Suprapubic skin (tissue), 4 donors: ENCODE data around the gene TM6SF1. TPM values are rescaled to one million over a fixed set of nuclear protein-coding genes. Genes with fewer than 3 reads are reported as not detected.
"Not testable (repeated sequence)": the region's sequence is repeated elsewhere in the genome, so short reads cannot be mapped to it uniquely, and the experiment has no call there.

ENCODE experiments used
- DNase-seq, 2 donors: peaks; one replicate each; pipeline ENCODE4 v3.0.0-alpha.2; 2019; ENCODE audit warnings: low spot score in 2 of 2
- H3K27ac ChIP-seq: fragments of 200-600 bp; sonication (generic); one replicate; pipeline ENCODE4 v1.5.1; 2019
- H3K27me3 ChIP-seq: fragments of 200-600 bp; sonication (generic); one replicate; pipeline ENCODE4 v1.5.1; 2019
- H3K36me3 ChIP-seq: fragments of 200-600 bp; sonication (generic); one replicate; pipeline ENCODE4 v1.5.1; 2019
- H3K4me1 ChIP-seq: fragments of 200-600 bp; sonication (generic); one replicate; pipeline ENCODE4 v1.5.1; 2019
- H3K4me3 ChIP-seq: fragments of 200-600 bp; sonication (generic); one replicate; pipeline ENCODE4 v1.5.1; 2019; ENCODE audit warnings: mild to moderate bottlenecking
- H3K9me3 ChIP-seq: fragments of 200-600 bp; sonication (generic); one replicate; pipeline ENCODE4 v1.5.1; 2019
- EP300 ChIP-seq: sonication (generic); formaldehyde crosslinking; IDR thresholded peaks from one replicate; pipeline ENCODE4 v1.6.1; 2017; ENCODE audit warnings: antibody characterized with exemption
- POLR2A ChIP-seq, 2 donors: fragments of 450-650 bp; IDR thresholded peaks; one replicate each; pipeline ENCODE4 v1.6.1; 2017; ENCODE audit warnings: antibody characterized with exemption in 2 of 2, mild to moderate bottlenecking in 2 of 2, moderate library complexity in 2 of 2
- POLR2AphosphoS5 ChIP-seq, 3 donors: sonication (generic); formaldehyde crosslinking; IDR thresholded peaks; one replicate each; pipeline ENCODE4 v1.6.1; 2017; ENCODE audit warnings: antibody characterized with exemption in 3 of 3
- WGBS: methylation state at CpG from one replicate; pipeline ENCODE4 v1.1.5; 2018; 5-methylcytosine and 5-hydroxymethylcytosine counted together
- total RNA-seq, 4 donors: library from RNA; depleted of rRNA; stranded (reverse); fragments of >200 nt; gene quantifications; one replicate each; pipeline ENCODE4 v1.1.0, GENCODE V29; 2016
- TF ChIP-seq, protein P1 (sequence below), 2 donors: fragments of 200-600 bp in 1 of 2; fragments of 450-650 bp in 1 of 2; sonication (generic) in 1 of 2; IDR thresholded peaks; one replicate each; pipeline ENCODE4 v1.5.1; 2016 to 2019; ENCODE audit warnings: antibody characterized with exemption in 2 of 2, mild to moderate bottlenecking in 1 of 2, moderate library complexity in 1 of 2

The TM6SF1 gene
- total RNA-seq, 4 donors from 2014 or later = 1.6 to 2.7 (median 2.3) TPM

DNA sequence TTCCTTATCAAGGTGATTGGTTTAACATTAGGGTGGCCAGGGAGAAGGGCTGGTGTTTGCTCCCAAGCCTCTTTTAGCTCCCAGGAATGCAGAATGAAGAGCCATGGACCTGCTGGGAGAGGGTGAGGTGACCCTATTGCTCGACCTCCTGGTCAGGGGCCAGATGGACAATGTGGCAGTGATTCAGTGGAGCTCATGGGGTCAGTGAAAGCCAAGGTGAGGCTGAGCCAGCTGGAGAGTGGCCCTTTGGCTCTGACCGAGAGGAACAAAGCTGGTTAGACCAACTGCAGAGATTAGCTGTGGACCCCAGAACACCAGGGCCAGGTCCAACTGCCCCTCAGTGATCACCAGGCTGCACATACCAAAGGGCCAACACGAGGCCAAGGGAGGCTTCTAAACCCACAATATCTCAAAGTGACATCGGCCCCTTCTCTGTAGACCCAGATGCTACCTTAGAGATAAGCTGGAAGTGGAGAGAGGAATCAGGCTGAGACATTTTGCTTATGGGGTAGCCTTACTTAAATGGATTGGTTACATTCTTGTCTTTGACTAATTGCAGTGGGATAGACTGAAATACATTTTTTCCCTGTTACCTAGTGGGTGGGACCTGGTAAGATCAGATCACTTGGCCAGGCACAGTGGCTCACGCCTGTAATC is 24.6 kb upstream of the TM6SF1 start:
- no peaks in the 10 kb centered on the region for H3K9me3 ChIP-seq
- 80% methylated on average over 5 of the region's 5 CpGs for WGBS
- H3K27me3 ChIP-seq = peaks cover 25% of the 10 kb centered on the region
- H3K4me3 ChIP-seq = no peak overlapping the region
- H3K4me1 ChIP-seq = no peaks in the 10 kb centered on the region
- no peaks in the 10 kb centered on the region for H3K36me3 ChIP-seq
- no peak overlapping the region for H3K27ac ChIP-seq
- DNase-seq = no peak
- TF ChIP-seq POLR2A (IDR thresholded peaks at IDR 0.05) (no peak), POLR2AphosphoS5 (IDR thresholded peaks at IDR 0.05) (no peak), EP300 (no peak)
- TF ChIP-seq, protein P1, sequence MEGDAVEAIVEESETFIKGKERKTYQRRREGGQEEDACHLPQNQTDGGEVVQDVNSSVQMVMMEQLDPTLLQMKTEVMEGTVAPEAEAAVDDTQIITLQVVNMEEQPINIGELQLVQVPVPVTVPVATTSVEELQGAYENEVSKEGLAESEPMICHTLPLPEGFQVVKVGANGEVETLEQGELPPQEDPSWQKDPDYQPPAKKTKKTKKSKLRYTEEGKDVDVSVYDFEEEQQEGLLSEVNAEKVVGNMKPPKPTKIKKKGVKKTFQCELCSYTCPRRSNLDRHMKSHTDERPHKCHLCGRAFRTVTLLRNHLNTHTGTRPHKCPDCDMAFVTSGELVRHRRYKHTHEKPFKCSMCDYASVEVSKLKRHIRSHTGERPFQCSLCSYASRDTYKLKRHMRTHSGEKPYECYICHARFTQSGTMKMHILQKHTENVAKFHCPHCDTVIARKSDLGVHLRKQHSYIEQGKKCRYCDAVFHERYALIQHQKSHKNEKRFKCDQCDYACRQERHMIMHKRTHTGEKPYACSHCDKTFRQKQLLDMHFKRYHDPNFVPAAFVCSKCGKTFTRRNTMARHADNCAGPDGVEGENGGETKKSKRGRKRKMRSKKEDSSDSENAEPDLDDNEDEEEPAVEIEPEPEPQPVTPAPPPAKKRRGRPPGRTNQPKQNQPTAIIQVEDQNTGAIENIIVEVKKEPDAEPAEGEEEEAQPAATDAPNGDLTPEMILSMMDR (IDR thresholded peaks at IDR 0.05) = no peak

DNA sequence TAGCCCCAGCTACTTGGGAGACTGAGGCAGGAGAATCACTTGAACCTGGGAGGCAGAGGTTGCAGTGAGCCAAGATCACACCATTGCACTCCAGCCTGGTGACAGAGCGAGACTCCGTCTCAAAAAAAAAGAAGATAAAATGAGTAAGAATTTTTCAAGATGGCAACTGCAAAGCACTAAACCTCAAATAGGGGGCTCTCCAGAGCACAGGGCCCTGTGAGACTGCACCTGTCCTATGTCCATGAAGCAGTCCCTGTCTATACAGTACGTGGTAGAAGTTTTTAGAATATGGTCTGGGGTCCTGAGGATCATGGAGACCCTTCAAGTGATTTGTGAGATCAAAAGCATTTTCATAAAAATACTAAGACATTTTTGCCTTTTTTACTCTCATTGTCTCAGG is 22.0 kb upstream of the TM6SF1 start:
- not testable (repeated sequence) for H3K36me3 ChIP-seq, H3K9me3 ChIP-seq, H3K4me1 ChIP-seq, H3K4me3 ChIP-seq, DNase-seq, H3K27me3 ChIP-seq, H3K27ac ChIP-seq
- 79% methylated on average over 3 of the region's 3 CpGs for WGBS

DNA sequence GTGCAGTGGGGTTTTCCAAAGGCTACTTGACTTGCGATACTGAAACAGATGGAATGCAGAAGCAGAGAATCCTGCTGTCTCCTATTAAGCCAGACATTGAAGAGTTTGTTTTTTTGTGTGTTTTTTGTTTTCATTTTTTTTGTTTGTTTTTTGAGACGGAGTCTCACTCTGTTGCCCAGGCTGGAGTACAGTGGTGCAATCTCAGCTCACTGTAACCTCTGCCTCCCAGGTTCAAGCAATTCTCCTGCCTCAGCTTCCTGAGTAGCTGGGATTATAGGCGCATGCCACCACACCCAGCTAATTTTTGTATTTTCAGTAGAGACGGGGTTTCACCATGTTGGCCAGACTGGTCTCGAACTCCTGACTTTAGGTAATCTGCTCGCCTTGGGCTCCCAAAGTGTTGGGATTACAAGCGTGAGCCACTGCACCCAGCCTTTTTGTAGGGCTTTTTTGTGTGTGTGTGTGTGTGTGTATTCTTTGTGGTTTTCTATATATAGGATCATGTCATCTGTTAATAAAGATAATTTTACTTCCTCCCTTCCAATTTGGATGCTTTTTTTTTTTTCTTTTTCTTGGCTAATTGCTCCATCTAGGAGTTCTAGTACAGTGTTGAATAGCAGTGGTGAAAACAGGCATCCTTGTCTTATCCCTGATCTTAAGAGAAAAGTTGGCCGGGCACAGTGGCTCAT is 21.4 kb upstream of the TM6SF1 start:
- 79% methylated on average over 8 of the region's 8 CpGs for WGBS
- H3K27me3 ChIP-seq, H3K36me3 ChIP-seq, H3K27ac ChIP-seq, H3K9me3 ChIP-seq, H3K4me3 ChIP-seq, DNase-seq, H3K4me1 ChIP-seq: not testable (repeated sequence)

DNA sequence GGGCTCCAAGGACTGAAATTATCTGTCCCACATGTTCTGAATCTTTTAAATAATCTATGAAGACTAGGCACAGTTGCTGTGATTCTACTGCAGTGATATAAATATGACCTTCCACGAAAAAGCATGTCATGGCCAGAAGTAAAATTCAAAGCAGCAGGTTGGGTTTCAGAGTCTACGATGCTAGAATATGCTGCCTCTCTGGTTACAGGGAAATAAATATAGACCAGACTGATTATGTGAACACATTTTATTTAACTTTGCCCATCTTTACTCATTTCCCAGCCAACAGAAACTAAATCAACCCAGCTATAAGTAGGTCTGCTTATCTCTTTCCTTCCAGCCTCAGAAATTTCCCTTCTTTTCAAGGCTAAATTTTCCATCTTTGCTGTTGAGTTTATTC is 19.9 kb upstream of the TM6SF1 start:
- H3K27ac ChIP-seq = no peak overlapping the region
- no peaks in the 10 kb centered on the region for H3K9me3 ChIP-seq
- TF ChIP-seq, protein P1 (IDR thresholded peaks at IDR 0.05) = no peak
- TF ChIP-seq POLR2AphosphoS5 (IDR thresholded peaks at IDR 0.05) (no peak), EP300 (no peak), POLR2A (IDR thresholded peaks at IDR 0.05) (no peak)
- no peaks in the 10 kb centered on the region for H3K36me3 ChIP-seq
- H3K4me3 ChIP-seq = no peak overlapping the region
- H3K4me1 ChIP-seq = no peaks in the 10 kb centered on the region
- 61% methylated on average over 2 of the region's 2 CpGs for WGBS
- no peak for DNase-seq
- H3K27me3 ChIP-seq = no peaks in the 10 kb centered on the region

DNA sequence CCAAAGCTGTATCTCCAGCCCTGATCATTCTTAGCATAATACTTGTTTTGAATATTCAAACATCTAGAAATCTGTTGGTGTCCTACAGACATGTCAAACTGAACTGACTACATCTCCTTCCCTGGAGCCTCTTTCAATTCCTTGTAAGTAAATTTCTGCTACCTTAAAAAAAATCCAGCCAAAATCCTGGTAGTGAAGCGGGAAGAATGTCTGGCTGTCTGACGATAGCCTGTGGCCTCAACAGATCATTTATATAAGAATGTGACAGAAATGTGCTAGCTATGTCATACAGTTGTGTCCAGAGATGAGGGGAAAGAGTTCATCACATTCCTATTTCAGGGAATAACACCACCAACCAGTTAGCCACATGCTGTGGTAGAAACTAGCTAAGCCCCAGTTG is 18.6 kb upstream of the TM6SF1 start:
- DNase-seq = no peak
- Histone ChIP-seq H3K36me3 (no peaks in the 10 kb centered on the region), H3K27me3 (no peaks in the 10 kb centered on the region), H3K27ac (no peak overlapping the region), H3K4me3 (no peak overlapping the region), H3K4me1 (no peaks in the 10 kb centered on the region), H3K9me3 (no peaks in the 10 kb centered on the region)
- TF ChIP-seq POLR2AphosphoS5 (IDR thresholded peaks at IDR 0.05) = no peak
- no peak for TF ChIP-seq EP300
- TF ChIP-seq, protein P1 (IDR thresholded peaks at IDR 0.05) = no peak
- no peak for TF ChIP-seq POLR2A (IDR thresholded peaks at IDR 0.05)
- 79% methylated on average over 2 of the region's 2 CpGs for WGBS

DNA sequence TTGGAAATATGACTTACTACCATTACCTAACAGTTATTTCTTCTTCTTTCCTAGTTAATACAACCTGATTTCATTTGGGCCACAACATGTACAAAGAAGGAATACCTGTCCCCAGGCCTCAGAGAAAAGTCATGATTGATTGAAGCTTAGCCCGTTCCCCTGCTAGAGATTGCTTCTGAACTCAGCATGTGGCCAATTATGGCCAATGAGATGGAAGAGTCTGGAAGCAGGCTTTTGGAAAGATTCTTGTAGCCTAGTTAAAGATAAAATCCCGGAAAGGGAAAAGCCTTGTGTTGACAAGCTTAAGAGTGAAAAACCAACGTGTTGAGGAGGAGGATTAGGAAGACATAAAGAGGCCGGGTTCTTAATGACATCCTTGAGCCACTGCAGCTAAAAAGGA is 17.0 kb upstream of the TM6SF1 start:
- WGBS = 63% methylated on average over 4 of the region's 4 CpGs
- DNase-seq = no peak
- TF ChIP-seq POLR2AphosphoS5 (IDR thresholded peaks at IDR 0.05) (no peak), EP300 (no peak), POLR2A (IDR thresholded peaks at IDR 0.05) (no peak)
- TF ChIP-seq, protein P1 (IDR thresholded peaks at IDR 0.05) = no peak
- H3K9me3 ChIP-seq = no peaks in the 10 kb centered on the region
- no peaks in the 10 kb centered on the region for H3K36me3 ChIP-seq
- no peaks in the 10 kb centered on the region for H3K4me1 ChIP-seq
- no peak overlapping the region for H3K4me3 ChIP-seq
- peaks cover under 1% of the 10 kb centered on the region for H3K27me3 ChIP-seq
- H3K27ac ChIP-seq = no peak overlapping the region

DNA sequence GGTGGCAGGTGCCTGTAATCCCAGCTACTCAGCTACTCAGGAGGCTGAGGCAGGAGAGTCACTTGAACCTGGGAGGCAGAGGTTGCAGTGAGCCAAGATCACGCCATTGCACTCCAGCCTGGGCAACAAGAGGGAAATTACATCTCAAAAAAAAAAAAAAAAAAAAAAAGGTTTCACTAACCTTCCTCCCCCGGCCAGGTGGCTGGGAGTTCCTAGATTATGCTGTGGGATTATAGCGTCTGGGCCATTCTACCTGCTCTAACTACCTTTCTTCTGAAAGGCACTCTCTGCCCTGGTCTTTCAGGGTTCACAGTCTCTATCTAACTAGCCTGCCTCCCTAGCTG is 15.5 kb upstream of the TM6SF1 start:
- WGBS = 72% methylated on average over 3 of the region's 3 CpGs

More for the DNA sequence above, 15.5 kb upstream of the TM6SF1 start:
- not testable (repeated sequence) for DNase-seq, H3K4me1 ChIP-seq, H3K27ac ChIP-seq, H3K9me3 ChIP-seq, H3K36me3 ChIP-seq, H3K4me3 ChIP-seq, H3K27me3 ChIP-seq
